ENCODE results near the gene THRB.

The THRB gene

DNA sequence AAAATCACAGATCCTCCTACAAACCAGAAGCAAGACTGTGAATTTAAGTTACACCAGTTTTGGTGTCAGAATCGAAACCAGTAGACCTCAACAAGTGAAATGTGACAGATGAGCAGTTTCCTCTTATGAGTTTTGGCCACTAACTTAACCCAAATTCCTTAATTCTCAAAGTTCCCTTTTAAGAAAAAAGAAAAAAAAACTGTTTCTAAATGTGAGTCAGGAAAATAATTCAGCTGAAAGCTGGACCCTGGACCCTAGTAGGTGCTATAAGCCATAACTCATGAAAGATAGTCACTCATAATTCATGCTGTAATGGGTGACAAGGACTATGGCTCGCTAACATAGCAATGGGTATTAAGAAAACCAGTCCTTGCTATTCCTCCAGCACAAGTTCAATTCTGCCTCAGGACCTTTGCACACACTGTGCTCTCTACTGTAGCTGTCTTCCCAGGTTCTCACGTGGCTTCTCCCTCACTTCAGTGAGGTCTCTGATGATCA is 9.0 kb upstream of the THRB start:
- H2BK12ac ChIP-seq (ENCODE audit: low read length) = no peak overlapping the region
- H3K18ac ChIP-seq (ENCODE audit: low read length) = no peak overlapping the region
- no CpG with 5 or more reads among the region's 3 CpGs for WGBS, 2 donors (ENCODE audit: extremely low coverage in 2 of 2, insufficient read length in 2 of 2, insufficient replicate concordance in 1 of 2)
- H3K79me1 ChIP-seq (ENCODE audit: low read depth, low read length) = no peaks in the 10 kb centered on the region
- no peaks in the 10 kb centered on the region for H3K36me3 ChIP-seq (replicated peaks in 1 of 2; ENCODE audit: control insufficient read depth in 2 of 2, insufficient read depth in 2 of 2, low read length in 2 of 2)
- H3K4me3 ChIP-seq (ENCODE audit: low read length in 2 of 2) = no peak overlapping the region
- H3K4ac ChIP-seq (ENCODE audit: low read length) = no peak overlapping the region
- no peak overlapping the region for H4K8ac ChIP-seq (ENCODE audit: low read depth, low read length)
- H3K14ac ChIP-seq (ENCODE audit: low read length) = no peak overlapping the region
- H2BK15ac ChIP-seq (ENCODE audit: low read length) = no peak overlapping the region
- H3K9me3 ChIP-seq (replicated peaks in 1 of 2; ENCODE audit: control insufficient read depth in 2 of 2, insufficient read depth in 1 of 2, low read depth in 1 of 2, low read length in 2 of 2) = no peaks in the 10 kb centered on the region
- peaks cover 0 to 2% (median 0%) of the 10 kb centered on the region in 3 experiments for H3K27me3 ChIP-seq (ENCODE audit: control insufficient read depth in 3 of 3, insufficient read depth in 3 of 3, low read depth in 1 of 3, low read length in 3 of 3)
- H3K9ac ChIP-seq (ENCODE audit: low read depth, low read length, poor library complexity) = no peak overlapping the region
- no peak overlapping the region for H4K91ac ChIP-seq (ENCODE audit: low read depth, low read length, poor library complexity)
- no peak overlapping the region for H3K4me2 ChIP-seq (ENCODE audit: insufficient read depth, low read length, poor library complexity, severe bottlenecking)
- no peak overlapping the region for H2BK5ac ChIP-seq (ENCODE audit: low read length)
- no peak overlapping the region for H2BK120ac ChIP-seq (ENCODE audit: low read depth, low read length)
- no peak overlapping the region for H2AFZ ChIP-seq (ENCODE audit: low read length)
- no peak overlapping the region for H2AK5ac ChIP-seq (ENCODE audit: low read depth, low read length)
- no peak overlapping the region for H3K27ac ChIP-seq (replicated peaks; ENCODE audit: low read length)
- no peak for DNase-seq (ENCODE audit: low spot score)
- H3K4me1 ChIP-seq (ENCODE audit: control insufficient read depth in 2 of 2, insufficient read depth in 1 of 2, low read depth in 1 of 2, low read length in 2 of 2) = no peaks in the 10 kb centered on the region
- H3K23ac ChIP-seq (ENCODE audit: low read depth, low read length, poor library complexity) = no peak overlapping the region

DNA sequence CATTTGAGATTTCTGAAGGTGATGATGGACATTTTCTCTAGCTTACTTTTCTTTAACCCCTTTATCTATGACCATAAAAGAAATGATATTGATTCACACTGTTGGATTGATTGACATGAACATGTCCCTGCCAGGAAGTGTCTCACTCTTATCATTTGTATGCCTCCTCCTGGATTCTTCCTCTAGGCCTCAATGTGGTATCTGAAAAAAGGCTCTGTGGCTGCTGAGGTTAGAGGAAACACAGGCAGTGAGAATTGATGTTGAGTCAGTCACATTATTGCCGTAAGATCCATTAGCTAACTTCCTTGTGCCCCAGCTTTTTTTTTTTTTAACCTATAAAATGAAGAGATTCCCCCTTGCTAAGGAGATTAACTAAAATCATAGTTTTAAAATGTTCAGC is 8.0 kb upstream of the THRB start:
- no peaks in the 10 kb centered on the region for H3K9me3 ChIP-seq (replicated peaks in 1 of 2; ENCODE audit: control insufficient read depth in 2 of 2, insufficient read depth in 1 of 2, low read depth in 1 of 2, low read length in 2 of 2)
- WGBS, 2 donors (ENCODE audit: extremely low coverage in 2 of 2, insufficient read length in 2 of 2, insufficient replicate concordance in 1 of 2) = no CpG with 5 or more reads among the region's 1 CpG
- H2BK120ac ChIP-seq (ENCODE audit: low read depth, low read length) = no peak overlapping the region
- H2BK15ac ChIP-seq (ENCODE audit: low read length) = no peak overlapping the region
- H3K9ac ChIP-seq (ENCODE audit: low read depth, low read length, poor library complexity) = no peak overlapping the region
- no peak overlapping the region for H3K14ac ChIP-seq (ENCODE audit: low read length)
- H2BK12ac ChIP-seq (ENCODE audit: low read length) = no peak overlapping the region
- H2BK5ac ChIP-seq (ENCODE audit: low read length) = no peak overlapping the region
- no peak overlapping the region for H4K8ac ChIP-seq (ENCODE audit: low read depth, low read length)
- no peaks in the 10 kb centered on the region for H3K79me1 ChIP-seq (ENCODE audit: low read depth, low read length)
- no peak overlapping the region for H3K23ac ChIP-seq (ENCODE audit: low read depth, low read length, poor library complexity)
- DNase-seq (ENCODE audit: low spot score) = no peak
- no peak overlapping the region for H3K4me2 ChIP-seq (ENCODE audit: insufficient read depth, low read length, poor library complexity, severe bottlenecking)
- no peak overlapping the region for H3K4me3 ChIP-seq (ENCODE audit: low read length in 2 of 2)
- peaks cover 0 to 5% (median 0%) of the 10 kb centered on the region in 3 experiments for H3K27me3 ChIP-seq (ENCODE audit: control insufficient read depth in 3 of 3, insufficient read depth in 3 of 3, low read depth in 1 of 3, low read length in 3 of 3)
- H3K36me3 ChIP-seq (replicated peaks in 1 of 2; ENCODE audit: control insufficient read depth in 2 of 2, insufficient read depth in 2 of 2, low read length in 2 of 2) = no peaks in the 10 kb centered on the region
- H3K18ac ChIP-seq (ENCODE audit: low read length) = no peak overlapping the region
- no peak overlapping the region for H2AK5ac ChIP-seq (ENCODE audit: low read depth, low read length)
- no peak overlapping the region for H3K27ac ChIP-seq (replicated peaks; ENCODE audit: low read length)
- H3K4ac ChIP-seq (ENCODE audit: low read length) = no peak overlapping the region
- H2AFZ ChIP-seq (ENCODE audit: low read length) = no peak overlapping the region
- H4K91ac ChIP-seq (ENCODE audit: low read depth, low read length, poor library complexity) = no peak overlapping the region
- H3K4me1 ChIP-seq (ENCODE audit: control insufficient read depth in 2 of 2, insufficient read depth in 1 of 2, low read depth in 1 of 2, low read length in 2 of 2) = no peaks in the 10 kb centered on the region

DNA sequence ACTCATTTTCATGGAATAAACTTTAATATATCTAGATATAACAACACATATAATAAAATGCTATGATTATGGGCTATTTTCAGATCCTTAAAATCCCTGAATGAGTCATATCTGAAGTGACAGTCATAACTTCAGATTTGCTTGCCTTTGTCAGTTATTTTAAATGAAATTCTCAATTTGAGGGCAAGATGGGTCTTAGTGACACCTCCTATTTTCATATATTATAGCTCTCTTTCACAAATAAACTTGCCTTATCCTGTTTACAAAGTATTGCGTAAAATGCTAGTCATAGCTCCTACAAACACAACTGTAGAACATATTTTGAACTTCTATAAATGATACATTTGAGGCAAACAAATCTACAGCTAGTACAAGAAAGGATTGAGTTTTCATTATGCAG is 6.2 kb upstream of the THRB start:
- no CpG with 5 or more reads among the region's 1 CpG for WGBS, 2 donors (ENCODE audit: extremely low coverage in 2 of 2, insufficient read length in 2 of 2, insufficient replicate concordance in 1 of 2)

DNA sequence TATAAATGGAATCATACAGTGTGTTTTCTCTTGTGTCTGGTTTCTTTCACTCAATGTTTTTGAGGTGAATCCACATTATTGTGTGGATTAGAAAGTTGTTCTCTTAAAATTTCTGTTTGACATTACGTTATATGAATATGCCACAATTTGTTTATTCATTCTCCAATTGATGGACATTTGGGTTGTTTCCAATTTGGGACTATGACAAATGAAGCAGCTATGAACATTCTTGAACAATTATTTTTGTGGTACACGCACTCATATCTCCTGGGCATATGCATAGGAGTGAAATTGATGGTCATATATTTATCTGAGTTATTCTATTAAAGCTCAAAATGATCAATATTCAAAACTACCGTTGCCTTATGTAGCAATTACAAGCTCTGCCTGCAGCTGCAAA is 5.3 kb upstream of the THRB start:
- Histone ChIP-seq H2BK12ac (ENCODE audit: low read length) (no peak overlapping the region), H4K8ac (ENCODE audit: low read depth, low read length) (no peak overlapping the region), H3K4ac (ENCODE audit: low read length) (no peak overlapping the region), H3K18ac (ENCODE audit: low read length) (no peak overlapping the region), H3K4me3 (ENCODE audit: low read length in 2 of 2) (no peak overlapping the region), H3K79me1 (ENCODE audit: low read depth, low read length) (no peaks in the 10 kb centered on the region), H3K4me2 (ENCODE audit: insufficient read depth, low read length, poor library complexity, severe bottlenecking) (no peak overlapping the region), H2AK5ac (ENCODE audit: low read depth, low read length) (no peak overlapping the region), H3K9me3 (replicated peaks in 1 of 2; ENCODE audit: control insufficient read depth in 2 of 2, insufficient read depth in 1 of 2, low read depth in 1 of 2, low read length in 2 of 2) (no peaks in the 10 kb centered on the region), H4K91ac (ENCODE audit: low read depth, low read length, poor library complexity) (no peak overlapping the region), H2AFZ (ENCODE audit: low read length) (no peak overlapping the region), H2BK120ac (ENCODE audit: low read depth, low read length) (no peak overlapping the region), H3K27me3 (ENCODE audit: control insufficient read depth in 3 of 3, insufficient read depth in 3 of 3, low read depth in 1 of 3, low read length in 3 of 3) (peaks cover 0 to 31% (median 11%) of the 10 kb centered on the region in 3 experiments), H3K9ac (ENCODE audit: low read depth, low read length, poor library complexity) (no peak overlapping the region), H3K4me1 (ENCODE audit: control insufficient read depth in 2 of 2, insufficient read depth in 1 of 2, low read depth in 1 of 2, low read length in 2 of 2) (no peaks in the 10 kb centered on the region), H3K36me3 (replicated peaks in 1 of 2; ENCODE audit: control insufficient read depth in 2 of 2, insufficient read depth in 2 of 2, low read length in 2 of 2) (no peaks in the 10 kb centered on the region), H3K27ac (replicated peaks; ENCODE audit: low read length) (no peak overlapping the region), H2BK15ac (ENCODE audit: low read length) (no peak overlapping the region), H3K14ac (ENCODE audit: low read length) (no peak overlapping the region), H2BK5ac (ENCODE audit: low read length) (no peak overlapping the region), H3K23ac (ENCODE audit: low read depth, low read length, poor library complexity) (no peak overlapping the region)
- no CpG with 5 or more reads among the region's 3 CpGs for WGBS, 2 donors (ENCODE audit: extremely low coverage in 2 of 2, insufficient read length in 2 of 2, insufficient replicate concordance in 1 of 2)
- DNase-seq (ENCODE audit: low spot score) = no peak

More for the DNA sequence above, 6.2 kb upstream of the THRB start:
- Histone ChIP-seq H3K9ac (ENCODE audit: low read depth, low read length, poor library complexity) (no peak overlapping the region), H2BK120ac (ENCODE audit: low read depth, low read length) (no peak overlapping the region), H3K9me3 (replicated peaks in 1 of 2; ENCODE audit: control insufficient read depth in 2 of 2, insufficient read depth in 1 of 2, low read depth in 1 of 2, low read length in 2 of 2) (no peaks in the 10 kb centered on the region), H3K18ac (ENCODE audit: low read length) (no peak overlapping the region), H4K91ac (ENCODE audit: low read depth, low read length, poor library complexity) (no peak overlapping the region), H3K4me2 (ENCODE audit: insufficient read depth, low read length, poor library complexity, severe bottlenecking) (no peak overlapping the region), H2BK15ac (ENCODE audit: low read length) (no peak overlapping the region), H3K79me1 (ENCODE audit: low read depth, low read length) (no peaks in the 10 kb centered on the region), H3K4me1 (ENCODE audit: control insufficient read depth in 2 of 2, insufficient read depth in 1 of 2, low read depth in 1 of 2, low read length in 2 of 2) (no peaks in the 10 kb centered on the region), H3K36me3 (replicated peaks in 1 of 2; ENCODE audit: control insufficient read depth in 2 of 2, insufficient read depth in 2 of 2, low read length in 2 of 2) (no peaks in the 10 kb centered on the region), H2BK5ac (ENCODE audit: low read length) (no peak overlapping the region), H2BK12ac (ENCODE audit: low read length) (no peak overlapping the region), H3K4ac (ENCODE audit: low read length) (no peak overlapping the region), H2AK5ac (ENCODE audit: low read depth, low read length) (no peak overlapping the region), H3K23ac (ENCODE audit: low read depth, low read length, poor library complexity) (no peak overlapping the region), H3K4me3 (ENCODE audit: low read length in 2 of 2) (no peak overlapping the region), H4K8ac (ENCODE audit: low read depth, low read length) (no peak overlapping the region), H2AFZ (ENCODE audit: low read length) (no peak overlapping the region), H3K14ac (ENCODE audit: low read length) (no peak overlapping the region), H3K27ac (replicated peaks; ENCODE audit: low read length) (no peak overlapping the region), H3K27me3 (ENCODE audit: control insufficient read depth in 3 of 3, insufficient read depth in 3 of 3, low read depth in 1 of 3, low read length in 3 of 3) (peaks cover 0 to 22% (median 6%) of the 10 kb centered on the region in 3 experiments)
- DNase-seq (ENCODE audit: low spot score) = no peak
